ENCODE data around the gene HIVEP1. TPM values are rescaled to one million over a fixed set of nuclear protein-coding genes. Genes with fewer than 3 reads are reported as not detected.
"Not testable (repeated sequence)": the region's sequence is repeated elsewhere in the genome, so short reads cannot be mapped to it uniquely, and the experiment has no call there.

Gene HIVEP1
- polyA plus RNA-seq, 4 donors: 22.6 to 25.8 (median 23.8) TPM

- DNase-seq (ENCODE audit: low read depth in 4 of 4, low spot score in 3 of 4): no peak
These were observed 65.1 kb downstream of the HIVEP1 start for GRCh38 chr6:12077021-12077710.

DNA sequence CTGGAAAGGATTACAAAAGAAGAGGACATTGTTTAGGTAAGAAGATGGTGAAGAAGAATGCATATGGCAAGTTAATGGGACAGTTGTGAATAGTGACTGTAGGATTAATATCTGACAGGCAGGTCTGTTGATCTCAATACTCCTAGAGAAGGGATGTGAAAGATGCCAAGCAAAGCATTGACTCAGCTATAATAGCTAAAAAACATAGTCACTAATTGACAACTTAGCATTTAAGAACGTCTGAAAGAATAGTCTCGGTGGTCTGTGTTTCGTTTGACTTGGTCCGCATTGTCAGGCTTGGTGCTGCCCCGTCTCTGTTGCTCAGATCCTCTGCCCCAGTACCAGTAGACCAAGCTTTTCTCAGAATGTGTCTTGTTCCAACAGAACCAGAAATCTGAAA is 65.9 kb downstream of the HIVEP1 start:
- DNase-seq (ENCODE audit: low read depth in 4 of 4, low spot score in 3 of 4): no peak

DNA sequence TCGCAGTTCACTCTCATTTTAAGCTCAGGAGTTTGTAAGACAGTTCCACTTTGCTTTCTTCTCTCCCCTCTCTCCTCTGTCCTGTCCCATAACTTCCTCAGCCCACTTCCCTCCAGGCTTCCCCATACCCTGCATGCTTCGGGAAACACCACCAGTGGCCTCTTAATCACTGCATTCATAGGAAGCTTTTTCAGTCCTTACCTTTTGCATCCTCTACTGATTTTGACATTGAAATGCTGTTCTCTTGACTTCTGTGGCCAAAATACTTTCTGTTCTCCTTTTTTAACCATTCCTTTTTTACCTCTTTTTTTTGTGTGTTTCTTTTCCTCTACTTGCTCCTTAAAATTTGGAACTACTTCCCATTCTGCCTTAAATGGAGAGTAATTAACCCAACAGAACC is 69.7 kb downstream of the HIVEP1 start:
- DNase-seq (ENCODE audit: low read depth in 4 of 4, low spot score in 3 of 4): no peak

DNA sequence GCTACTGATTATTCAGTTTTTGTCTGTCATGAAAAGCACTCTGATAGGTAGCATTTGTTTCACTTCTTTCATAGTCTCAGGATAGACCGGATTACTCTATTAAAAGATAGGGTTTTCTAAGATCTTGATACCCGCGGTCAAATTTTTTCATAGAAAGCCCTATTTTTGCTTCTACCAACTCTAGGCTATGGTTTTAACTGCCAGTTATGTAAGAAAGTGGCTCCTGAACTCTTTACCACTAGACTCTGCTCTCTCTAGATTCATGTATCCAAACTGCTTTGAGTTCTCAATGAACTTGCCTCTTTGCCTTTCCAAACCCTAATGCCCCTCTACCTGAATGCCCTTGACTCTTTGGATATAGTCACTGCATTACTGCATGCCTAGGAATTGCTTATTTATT is 70.3 kb downstream of the HIVEP1 start:
- no peak for DNase-seq (ENCODE audit: low read depth in 4 of 4, low spot score in 3 of 4)

DNA sequence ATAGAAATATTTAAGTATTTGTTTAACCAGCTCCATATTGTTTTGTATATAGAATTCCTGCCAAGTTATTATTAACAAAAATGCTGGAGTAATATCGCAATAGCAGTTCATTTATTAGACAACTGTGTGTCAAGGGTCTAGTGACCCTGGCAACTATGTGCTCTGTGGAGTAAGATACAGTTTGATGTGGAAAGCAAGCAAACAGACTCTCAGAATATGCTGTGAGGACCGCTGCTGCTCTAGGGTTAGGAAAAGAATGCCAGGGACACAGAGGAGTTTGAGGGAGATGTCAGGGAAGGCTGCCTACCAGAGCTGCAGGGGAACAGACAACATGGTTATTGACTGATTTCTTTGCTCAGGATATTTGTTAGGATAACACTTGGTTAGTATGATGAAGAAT is 71.2 kb downstream of the HIVEP1 start:
- no peak for DNase-seq (ENCODE audit: low read depth in 4 of 4, low spot score in 3 of 4)

DNA sequence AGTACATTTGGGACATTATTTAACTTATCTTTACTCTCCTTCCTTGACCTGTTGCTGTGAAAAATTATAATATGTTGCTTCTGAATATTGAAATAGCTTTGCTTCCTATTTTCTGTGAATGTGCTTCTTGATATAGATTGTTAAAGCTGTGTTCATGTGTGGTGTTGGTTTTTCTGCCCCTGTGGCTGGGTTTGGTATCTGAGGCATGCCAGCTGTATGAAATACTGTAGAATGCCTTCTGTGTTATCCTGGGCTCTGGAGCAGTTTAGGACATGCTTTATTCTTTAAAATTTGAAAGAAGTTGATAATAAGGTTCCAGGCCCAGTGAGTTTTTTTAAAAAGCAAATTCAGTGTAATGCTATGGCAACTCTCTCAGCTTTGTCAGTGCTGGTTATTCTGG is 71.7 kb downstream of the HIVEP1 start:
- no peak for DNase-seq (ENCODE audit: low read depth in 4 of 4, low spot score in 3 of 4)

DNA sequence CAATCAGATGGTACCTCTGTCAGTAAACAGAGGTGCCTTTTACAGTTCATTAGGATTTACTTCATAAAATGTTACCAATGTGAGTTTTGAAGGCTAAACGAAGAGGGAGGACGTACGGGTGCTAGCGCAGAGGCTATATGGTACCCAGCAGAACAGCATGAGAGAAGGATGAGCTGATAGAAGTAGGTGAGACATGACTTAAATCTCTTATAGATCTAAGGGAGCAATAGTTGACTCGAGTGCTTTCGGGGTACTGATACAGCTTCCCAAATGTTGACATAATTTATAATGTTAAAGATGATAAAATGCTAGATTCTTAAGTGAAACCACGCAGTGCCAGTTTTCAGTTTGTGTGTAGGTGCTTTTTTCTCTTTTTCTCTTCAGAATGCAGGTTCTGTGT is 72.6 kb downstream of the HIVEP1 start:
- DNase-seq (ENCODE audit: low read depth in 4 of 4, low spot score in 3 of 4): no peak

- DNase-seq (ENCODE audit: low read depth in 4 of 4, low spot score in 3 of 4): no peak
These were observed 76.4 kb downstream of the HIVEP1 start for GRCh38 chr6:12088531-12088930.

DNA sequence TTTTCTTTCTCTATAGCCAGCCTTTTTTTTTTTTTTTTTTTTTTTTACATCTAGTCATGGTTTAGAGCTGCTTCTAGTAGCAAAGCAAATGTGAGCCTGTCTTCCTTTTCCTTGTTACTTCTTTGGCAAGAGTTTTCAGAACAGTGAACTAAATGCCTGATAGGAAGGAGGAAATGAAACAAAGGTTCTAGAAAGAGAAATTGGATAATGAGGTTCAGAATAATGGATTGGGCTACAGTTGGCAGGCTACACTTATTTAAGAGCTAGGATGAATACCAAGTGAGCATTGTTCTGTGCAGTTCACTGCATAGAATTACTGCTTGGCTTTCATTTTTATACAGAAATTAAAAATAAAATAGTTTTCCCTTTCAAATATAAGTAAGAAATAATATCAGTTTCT is 78.6 kb downstream of the HIVEP1 start:
- no peak for DNase-seq (ENCODE audit: low read depth in 4 of 4, low spot score in 3 of 4)

DNA sequence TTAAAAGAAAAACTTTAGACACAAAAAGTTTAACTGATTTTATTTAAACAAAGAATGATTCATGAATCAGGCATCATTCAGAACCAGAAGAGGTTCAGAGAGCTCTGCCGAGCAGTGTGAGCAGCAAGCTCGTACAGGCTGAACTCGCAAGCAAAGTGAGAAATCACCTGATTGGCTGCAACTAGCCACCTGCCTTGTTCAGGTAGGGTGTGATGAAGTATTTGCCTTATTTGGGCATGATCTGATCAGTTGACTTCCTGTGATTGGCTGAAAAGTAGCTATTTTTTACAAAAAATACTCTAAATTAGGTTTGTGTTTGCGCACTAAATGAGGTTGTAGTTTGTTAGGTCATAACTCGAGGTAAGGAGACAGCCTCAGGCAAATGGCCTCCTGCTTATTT is 80.7 kb downstream of the HIVEP1 start:
- no peak for DNase-seq (ENCODE audit: low read depth in 4 of 4, low spot score in 3 of 4)

- DNase-seq (ENCODE audit: low read depth in 4 of 4, low spot score in 3 of 4): no peak
These were observed 82.6 kb downstream of the HIVEP1 start for GRCh38 chr6:12094689-12095088.

DNA sequence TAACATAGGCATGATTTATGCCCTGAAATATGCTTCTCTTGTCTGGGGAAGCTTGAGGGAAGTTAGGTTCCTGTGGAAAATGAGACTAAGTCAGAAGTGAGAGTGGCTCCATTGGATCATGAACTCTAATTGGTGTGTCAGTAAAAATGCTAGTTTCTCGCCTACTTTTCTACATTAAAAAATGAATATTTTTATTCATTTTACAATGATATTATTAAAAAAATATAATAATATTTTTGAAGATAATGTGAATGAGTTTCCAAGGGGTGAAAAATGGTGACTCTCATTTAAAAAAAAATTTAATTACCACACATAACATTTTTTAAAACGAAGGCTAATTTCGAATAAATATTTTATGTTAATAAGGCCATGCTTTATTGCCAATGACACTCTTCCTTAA is 84.2 kb downstream of the HIVEP1 start:
- DNase-seq (ENCODE audit: low read depth in 4 of 4, low spot score in 3 of 4): no peak

GRCh38 chr6:12097791-12098190 is 85.7 kb downstream of the HIVEP1 start:
- no peak for DNase-seq (ENCODE audit: low read depth in 4 of 4, low spot score in 3 of 4)

- no peak for DNase-seq (ENCODE audit: low read depth in 4 of 4, low spot score in 3 of 4)
These were observed 87.7 kb downstream of the HIVEP1 start for GRCh38 chr6:12099623-12100338.

DNA sequence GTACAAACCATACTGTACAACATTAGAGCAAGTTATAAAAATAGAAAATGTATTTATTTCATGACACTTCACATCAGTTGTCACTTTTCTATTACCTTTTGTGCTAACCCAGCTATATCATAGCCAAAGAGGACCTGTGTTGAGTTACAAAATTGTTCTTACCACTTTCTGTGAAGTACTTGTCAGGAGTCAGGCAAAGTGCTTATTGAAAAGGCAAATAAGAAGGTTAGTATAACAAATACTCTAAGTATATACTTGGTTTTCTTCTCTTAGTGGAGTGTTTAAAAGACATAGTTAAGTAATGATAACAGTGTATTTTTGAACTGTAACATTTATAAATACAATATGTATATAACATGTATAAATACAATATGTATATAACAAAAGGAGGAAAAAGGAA is 88.9 kb downstream of the HIVEP1 start:
- DNase-seq (ENCODE audit: low read depth in 4 of 4, low spot score in 3 of 4): no peak

GRCh38 chr6:12101653-12102312 is 89.7 kb downstream of the HIVEP1 start:
- DNase-seq (ENCODE audit: low read depth in 4 of 4, low spot score in 3 of 4): no peak

- no peak for DNase-seq (ENCODE audit: low read depth in 4 of 4, low spot score in 3 of 4)
These were observed 90.2 kb downstream of the HIVEP1 start for GRCh38 chr6:12102350-12102749.

- DNase-seq (ENCODE audit: low read depth in 4 of 4, low spot score in 3 of 4): no peak
These were observed 91.0 kb downstream of the HIVEP1 start for GRCh38 chr6:12103158-12103557.

DNA sequence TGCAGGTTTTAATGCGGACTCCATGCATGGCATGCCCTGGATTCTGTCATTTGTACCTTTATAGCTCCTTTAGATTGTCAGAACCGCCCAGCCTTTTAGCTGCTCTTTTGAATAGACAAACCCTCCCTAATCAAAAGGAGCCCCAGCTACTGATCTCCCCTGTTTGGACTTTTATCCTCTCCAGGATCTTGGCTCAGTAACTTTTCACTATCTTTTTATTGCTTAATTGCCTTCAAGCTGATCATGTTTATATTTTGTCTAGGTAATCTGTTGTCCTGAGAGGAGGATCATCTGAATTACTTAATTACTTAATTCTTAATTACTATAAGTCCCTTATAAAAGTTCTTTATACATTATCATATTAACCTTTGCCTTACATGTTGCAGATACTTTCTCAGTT is 93.2 kb downstream of the HIVEP1 start:
- DNase-seq (ENCODE audit: low read depth in 4 of 4, low spot score in 3 of 4): no peak

DNA sequence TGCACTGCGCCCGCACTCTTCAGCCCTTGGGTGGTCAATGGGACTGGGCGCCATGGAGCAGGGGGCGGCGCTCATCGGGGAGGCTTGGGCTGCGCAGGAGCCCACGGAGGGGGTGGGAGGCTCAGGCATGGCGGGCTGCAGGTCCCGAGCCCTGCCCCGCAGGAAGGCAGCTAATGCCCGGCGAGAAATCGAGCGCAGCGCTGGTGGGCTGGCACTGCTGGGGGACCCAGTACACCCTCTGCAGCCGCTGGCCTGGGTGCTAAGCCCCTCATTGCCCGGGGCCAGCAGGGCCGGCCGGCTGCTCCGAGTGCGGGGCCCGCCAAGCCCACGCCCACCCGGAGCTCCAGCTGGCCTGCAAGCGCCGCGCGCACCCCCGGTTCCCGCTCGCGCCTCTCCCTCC is 96.3 kb downstream of the HIVEP1 start:
- not testable (repeated sequence) for DNase-seq (ENCODE audit: low read depth in 4 of 4, low spot score in 3 of 4)

DNA sequence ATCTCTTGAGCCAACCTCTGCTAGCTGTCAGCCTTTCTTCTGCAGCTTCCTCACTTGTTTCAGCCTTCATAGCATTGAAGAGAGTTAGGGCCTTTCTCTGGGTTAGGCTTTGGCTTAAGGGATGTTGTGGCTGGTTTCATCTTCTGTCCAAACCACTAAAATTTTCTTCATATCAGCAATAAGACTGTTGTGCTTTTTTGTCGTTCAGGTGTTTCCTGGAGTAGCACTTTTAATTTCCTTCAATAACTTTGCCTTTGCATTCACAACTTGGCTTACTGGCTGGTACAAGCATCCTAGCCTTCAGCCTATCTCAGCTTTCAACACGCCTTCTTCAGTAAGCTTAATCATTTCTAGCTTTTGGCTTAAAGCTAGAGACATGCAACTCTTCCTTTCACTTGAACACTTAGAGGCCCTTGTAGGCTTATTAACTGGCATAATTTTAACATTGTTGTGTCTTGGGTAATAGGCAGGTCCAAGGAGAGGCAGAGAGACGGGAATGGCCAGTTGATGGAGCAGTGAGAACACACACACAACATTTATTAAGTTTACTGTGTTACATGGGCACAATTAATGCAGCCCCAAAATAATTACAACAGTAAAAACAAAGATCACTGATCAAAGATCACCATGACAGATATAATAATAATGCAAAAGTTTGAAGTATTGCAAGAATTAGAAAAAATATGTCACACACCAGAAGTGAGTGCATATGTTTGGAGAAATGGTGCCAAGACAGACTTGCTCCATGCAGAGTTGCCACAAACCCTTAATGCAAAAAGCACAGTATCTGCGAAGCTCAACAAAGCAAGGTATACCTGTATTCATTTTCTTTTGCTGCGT is 98.6 kb downstream of the HIVEP1 start:
- DNase-seq (ENCODE audit: low read depth in 4 of 4, low spot score in 3 of 4): no peak

All from left renal pelvis (tissue), 4 donors.